ENCODE data around the gene LYL1.
"Not testable (repeated sequence)": the region's sequence is repeated elsewhere in the genome, so short reads cannot be mapped to it uniquely, and the experiment has no call there.

LYL1 gene

GRCh38 chr19:13102666-13103580, at the start of gene LYL1:
Gene LYL1 (minus strand): TSS chr19:13102858. CDS start chr19:13101171, 1,687 bp downstream.
- H3K27me3 ChIP-seq = peaks cover 0 to 9% (median 4%) of the 10 kb centered on the region in 11 experiments; a peak in 7 of 22 replicates
- H3K36me3 ChIP-seq = peaks cover 7 to 51% (median 28%) of the 10 kb centered on the region in 11 experiments; a peak in 21 of 22 replicates
- H3K9me3 ChIP-seq (replicated peaks in 1 of 11) = no peaks in the 10 kb centered on the region
- H3K4me1 ChIP-seq = peaks cover 59 to 93% (median 81%) of the 10 kb centered on the region in 10 experiments
- H4K20me1 ChIP-seq = peaks cover 3 to 41% (median 34%) of the 10 kb centered on the region in 11 experiments; a peak in 18 of 22 replicates
- H3K4me3 ChIP-seq = peak within 1 kb of the TSS; percentile 69 to 87 (median 79)
- peak within 1 kb of the TSS; percentile 79 to 100 (median 98) for H3K4me2 ChIP-seq
- TF ChIP-seq Cebpa-rat (IDR thresholded peaks at IDR 0.05) = no peak
- peak within 1 kb of the TSS; percentile 84 to 98 (median 94) for H3K9ac ChIP-seq
- H3K27ac ChIP-seq = peak within 1 kb of the TSS; percentile 78 to 99 (median 97)

GRCh38 chr19:13151605-13152355, 49.1 kb upstream of the LYL1 start:
- peaks cover 37 to 47% (median 41%) of the 10 kb centered on the region in 10 experiments for H3K4me1 ChIP-seq
- H3K9me3 ChIP-seq (replicated peaks in 1 of 11) = peaks cover 0 to 7% (median 0%) of the 10 kb centered on the region in 11 experiments; a peak in 5 of 22 replicates

GRCh38 chr19:13150931-13151604, 48.4 kb upstream of the LYL1 start:
- Histone ChIP-seq H4K20me1 (peaks cover 23 to 33% (median 26%) of the 10 kb centered on the region in 11 experiments), H3K9ac (peak overlapping the region; percentile 89 to 100 (median 98)), H3K36me3 (peaks cover 7 to 24% (median 14%) of the 10 kb centered on the region in 11 experiments; a peak in 21 of 22 replicates), H3K9me3 (replicated peaks in 1 of 11) (peaks cover 0 to 7% (median 0%) of the 10 kb centered on the region in 11 experiments; a peak in 5 of 22 replicates), H3K27ac (peak overlapping the region; percentile 94 to 99 (median 97)), H3K27me3 (no peaks in the 10 kb centered on the region), H3K4me3 (peak overlapping the region; percentile 79 to 100 (median 96)), H3K4me2 (peak overlapping the region; percentile 70 to 99 (median 95)), H3K4me1 (peaks cover 31 to 47% (median 38%) of the 10 kb centered on the region in 10 experiments)
- no peak for TF ChIP-seq Cebpa-rat (IDR thresholded peaks at IDR 0.05)

More at GRCh38 chr19:13151605-13152355, 49.1 kb upstream of the LYL1 start:
- peak overlapping the region; percentile 94 to 99 (median 97) for H3K27ac ChIP-seq
- TF ChIP-seq Cebpa-rat (IDR thresholded peaks at IDR 0.05) = no peak
- peak overlapping the region; percentile 94 to 100 (median 99) for H3K4me3 ChIP-seq
- peak overlapping the region; percentile 88 to 99 (median 96) for H3K4me2 ChIP-seq
- H4K20me1 ChIP-seq = peaks cover 23 to 39% (median 26%) of the 10 kb centered on the region in 11 experiments
- peaks cover 7 to 20% (median 13%) of the 10 kb centered on the region in 11 experiments; a peak in 21 of 22 replicates for H3K36me3 ChIP-seq
- H3K27me3 ChIP-seq = no peaks in the 10 kb centered on the region
- peak overlapping the region; percentile 94 to 100 (median 98) for H3K9ac ChIP-seq

- H3K9ac ChIP-seq = peak within 1 kb of the TSS; percentile 89 to 100 (median 98)
- peak within 1 kb of the TSS; percentile 79 to 99 (median 98) for H3K4me2 ChIP-seq
- peaks cover 8 to 27% (median 15%) of the 10 kb centered on the region in 11 experiments for H3K36me3 ChIP-seq
- no peaks in the 10 kb centered on the region for H3K27me3 ChIP-seq
- peak within 1 kb of the TSS; percentile 79 to 100 (median 96) for H3K4me3 ChIP-seq
- H3K4me1 ChIP-seq = peaks cover 29 to 46% (median 34%) of the 10 kb centered on the region in 10 experiments
- H3K9me3 ChIP-seq (replicated peaks in 1 of 11) = peaks cover 0 to 7% (median 0%) of the 10 kb centered on the region in 11 experiments; a peak in 5 of 22 replicates
- peaks cover 23 to 33% (median 25%) of the 10 kb centered on the region in 11 experiments for H4K20me1 ChIP-seq
- peak within 1 kb of the TSS; percentile 94 to 99 (median 97) for H3K27ac ChIP-seq
- no peak for TF ChIP-seq Cebpa-rat (IDR thresholded peaks at IDR 0.05)
Observed at GRCh38 chr19:13150187-13150930, 47.7 kb upstream of the LYL1 start, which contains the start of the genes IER2 and STX10. Gene IER2 (plus strand): TSS chr19:13150411. CDS start chr19:13153187, 2,776 bp downstream. Gene STX10 (minus strand): TSS chr19:13150375. CDS start chr19:13150173, 202 bp downstream.

- peak overlapping the region; percentile 79 to 99 (median 98) for H3K4me2 ChIP-seq
- peaks cover 0 to 7% (median 0%) of the 10 kb centered on the region in 11 experiments; a peak in 5 of 22 replicates for H3K9me3 ChIP-seq (replicated peaks in 1 of 11)
- no peak for TF ChIP-seq Cebpa-rat (IDR thresholded peaks at IDR 0.05)
- H3K27me3 ChIP-seq = no peaks in the 10 kb centered on the region
- peak overlapping the region; percentile 94 to 99 (median 97) for H3K27ac ChIP-seq
- H4K20me1 ChIP-seq = peaks cover 18 to 26% (median 18%) of the 10 kb centered on the region in 11 experiments
- H3K4me1 ChIP-seq = peaks cover 29 to 49% (median 33%) of the 10 kb centered on the region in 10 experiments
- peak overlapping the region; percentile 79 to 100 (median 96) for H3K4me3 ChIP-seq
- peak overlapping the region; percentile 89 to 100 (median 98) for H3K9ac ChIP-seq
- peaks cover 15 to 31% (median 21%) of the 10 kb centered on the region in 11 experiments for H3K36me3 ChIP-seq
Observed at GRCh38 chr19:13149628-13150186, 47.0 kb upstream of the LYL1 start.

GRCh38 chr19:13149173-13149627, 46.5 kb upstream of the LYL1 start:
- not testable (repeated sequence) for H3K9me3 ChIP-seq (replicated peaks in 1 of 11); H3K27me3 ChIP-seq
- Histone ChIP-seq H3K27ac (peak overlapping the region in 10 of 11 experiments; percentile 94 to 99 (median 96); a peak in 20 of 22 replicates), H3K4me2 (peak overlapping the region; percentile 79 to 99 (median 98)), H3K4me3 (peak overlapping the region; percentile 79 to 100 (median 96)), H3K4me1 (peaks cover 29 to 54% (median 35%) of the 10 kb centered on the region in 10 experiments), H4K20me1 (peaks cover 13 to 25% (median 13%) of the 10 kb centered on the region in 11 experiments), H3K9ac (peak overlapping the region; percentile 89 to 100 (median 98)), H3K36me3 (peaks cover 17 to 33% (median 22%) of the 10 kb centered on the region in 11 experiments)
- peak in 3 of 11 experiments; percentile 34 to 64 (median 44); a peak in 4 of 22 replicates for TF ChIP-seq Cebpa-rat (IDR thresholded peaks at IDR 0.05)
